ENCODE data around the gene ALOX15B. TPM values are rescaled to one million over a fixed set of nuclear protein-coding genes. Genes with fewer than 3 reads are reported as not detected.
A peak's percentile ranks its signal among the peaks of the same experiment; 100 is the strongest.

ALOX15B gene, protein sequence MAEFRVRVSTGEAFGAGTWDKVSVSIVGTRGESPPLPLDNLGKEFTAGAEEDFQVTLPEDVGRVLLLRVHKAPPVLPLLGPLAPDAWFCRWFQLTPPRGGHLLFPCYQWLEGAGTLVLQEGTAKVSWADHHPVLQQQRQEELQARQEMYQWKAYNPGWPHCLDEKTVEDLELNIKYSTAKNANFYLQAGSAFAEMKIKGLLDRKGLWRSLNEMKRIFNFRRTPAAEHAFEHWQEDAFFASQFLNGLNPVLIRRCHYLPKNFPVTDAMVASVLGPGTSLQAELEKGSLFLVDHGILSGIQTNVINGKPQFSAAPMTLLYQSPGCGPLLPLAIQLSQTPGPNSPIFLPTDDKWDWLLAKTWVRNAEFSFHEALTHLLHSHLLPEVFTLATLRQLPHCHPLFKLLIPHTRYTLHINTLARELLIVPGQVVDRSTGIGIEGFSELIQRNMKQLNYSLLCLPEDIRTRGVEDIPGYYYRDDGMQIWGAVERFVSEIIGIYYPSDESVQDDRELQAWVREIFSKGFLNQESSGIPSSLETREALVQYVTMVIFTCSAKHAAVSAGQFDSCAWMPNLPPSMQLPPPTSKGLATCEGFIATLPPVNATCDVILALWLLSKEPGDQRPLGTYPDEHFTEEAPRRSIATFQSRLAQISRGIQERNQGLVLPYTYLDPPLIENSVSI
- not detected in 2 replicates for total RNA-seq (2016; rRNA removed; fragmentation: Illumina TruSeq; extraction: Trizol)
- not detected in 2 replicates for total RNA-seq (2016; cell fraction: cytosol; rRNA removed; fragmentation: Illumina TruSeq; extraction: Trizol; ENCODE audit: low read depth)
- total RNA-seq (2016; cell fraction: insoluble cytoplasmic fraction; rRNA removed; fragmentation: Illumina TruSeq; extraction: Trizol) = not detected in 2 replicates
- not detected in 2 replicates for total RNA-seq (2016; cell fraction: membrane; rRNA removed; fragmentation: Illumina TruSeq; extraction: Trizol)
- total RNA-seq (2016; cell fraction: nucleus; rRNA removed; fragmentation: Illumina TruSeq; extraction: Trizol) = not detected in 2 replicates
- not detected in 2 replicates for polyA plus RNA-seq (2011; rRNA removed)
- polyA plus RNA-seq (2011; cell fraction: cytosol; rRNA removed) = not detected in 2 replicates
- not detected in 2 replicates for polyA plus RNA-seq (2011; cell fraction: nucleus; rRNA removed)
- not detected in 2 replicates for polyA plus RNA-seq (2012)
- not detected in 2 replicates for polyA plus RNA-seq (2016; cell fraction: cytosol; fragmentation: Illumina TruSeq; extraction: Trizol; ENCODE audit: low read depth)
- not detected in 2 replicates for polyA plus RNA-seq (2016; cell fraction: insoluble cytoplasmic fraction; fragmentation: Illumina TruSeq; extraction: Trizol; ENCODE audit: low read depth)
- not detected in 2 replicates for polyA plus RNA-seq (2016; cell fraction: membrane; fragmentation: Illumina TruSeq; extraction: Trizol; ENCODE audit: low read depth)
- polyA plus RNA-seq (2016; cell fraction: nucleus; fragmentation: Illumina TruSeq; extraction: Trizol; ENCODE audit: insufficient read depth, low read depth) = not detected in 2 replicates
- 0.05 TPM in 1 of 2 replicates, not detected in the other for polyA minus RNA-seq (2011; rRNA and poly(A)+ RNA removed; ENCODE audit: low replicate concordance)
- polyA minus RNA-seq (2011; cell fraction: cytosol; rRNA and poly(A)+ RNA removed) = not detected in 2 replicates
- not detected in 2 replicates for polyA minus RNA-seq (2011; cell fraction: nucleus; rRNA and poly(A)+ RNA removed)
- Bru-seq, nascent RNA = not detected
- BruChase-seq, experiment 1, labeled RNA remaining after a 6-hour chase = percentile 8 among the genes with signal in this experiment
- BruChase-seq, experiment 2, labeled RNA remaining after a 2-hour chase = not detected
- long read RNA-seq, experiment 1 = 0 reads
- long read RNA-seq, experiment 2 = 0 reads

DNA sequence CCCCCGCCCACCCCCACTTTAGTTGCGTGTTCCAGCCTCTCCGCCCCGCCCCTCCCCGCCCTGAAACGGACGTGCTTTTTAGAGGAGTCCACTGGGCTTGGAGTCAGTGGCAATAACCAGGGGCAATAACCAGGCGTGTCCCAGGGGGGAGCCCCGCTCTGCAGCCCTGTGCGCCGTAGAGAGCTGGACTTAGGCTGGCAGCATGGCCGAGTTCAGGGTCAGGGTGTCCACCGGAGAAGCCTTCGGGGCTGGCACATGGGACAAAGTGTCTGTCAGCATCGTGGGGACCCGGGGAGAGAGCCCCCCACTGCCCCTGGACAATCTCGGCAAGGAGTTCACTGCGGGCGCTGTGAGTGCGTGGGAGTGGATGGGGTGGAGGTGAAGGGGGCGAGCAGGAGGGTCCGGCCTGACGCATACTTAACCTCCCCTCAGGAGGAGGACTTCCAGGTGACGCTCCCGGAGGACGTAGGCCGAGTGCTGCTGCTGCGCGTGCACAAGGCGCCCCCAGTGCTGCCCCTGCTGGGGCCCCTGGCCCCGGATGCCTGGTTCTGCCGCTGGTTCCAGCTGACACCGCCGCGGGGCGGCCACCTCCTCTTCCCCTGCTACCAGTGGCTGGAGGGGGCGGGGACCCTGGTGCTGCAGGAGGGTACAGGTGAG, at the start of gene ALOX15B:
Gene ALOX15B (plus strand): TSS at position 106 of the 657 bp plus-strand sequence. CDS start 97 bp downstream, at position 203.
- no peak for DNase-seq (ENCODE audit: low spot score)
- intact Hi-C loops (cut with micrococcal nuclease; ENCODE audit: unreplicated experiment) = no loop called here

More for the DNA sequence above, at the start of gene ALOX15B:
- Histone ChIP-seq H3K4me3 (replicated peaks in 1 of 3; ENCODE audit: insufficient read depth in 1 of 3, low read depth in 2 of 3, low read length in 3 of 3) (no peak within 1 kb of the TSS), H3K4me1 (ENCODE audit: insufficient read depth, low read length) (peaks cover 16% of the 10 kb centered on the region; the same call in 1 of the 2 replicates), H3K9ac (ENCODE audit: insufficient read depth, low read depth, low read length) (no peak within 1 kb of the TSS), H3K27me3 (ENCODE audit: control insufficient read depth in 1 of 2, insufficient read depth in 2 of 2, low read length in 2 of 2) (peaks cover 0 to 33% of the 10 kb centered on the region in 2 experiments; a peak in 2 of 5 replicates), H3K36me3 (replicated peaks in 1 of 2; ENCODE audit: control insufficient read depth in 1 of 2, insufficient read depth in 2 of 2, low read length in 2 of 2) (no peaks in the 10 kb centered on the region), H3K79me2 (ENCODE audit: insufficient read depth, low read length) (no peaks in the 10 kb centered on the region), H3K27ac (ENCODE audit: extremely low read length, insufficient read depth, low read length) (no peak within 1 kb of the TSS), H3K4me2 (ENCODE audit: low read depth, low read length) (no peak within 1 kb of the TSS), H3K9me3 (ENCODE audit: low read length) (no peaks in the 10 kb centered on the region), H4K20me1 (ENCODE audit: insufficient read depth, low read length) (no peaks in the 10 kb centered on the region; the same call in 1 of the 2 replicates), H2AFZ (ENCODE audit: low read length) (no peak within 1 kb of the TSS)
- 56% methylated on average over 21 of the region's 37 CpGs for WGBS (ENCODE audit: low lambda C conversion rate)
- CTCF ChIA-PET (ENCODE audit: low intra/inter-chr PET ratio, low total read pairs) = no interaction called here
- FAIRE-seq = no peak
- POLR2A ChIA-PET = no interaction called here
- no TSS peak for BruUV-seq (replicated peaks)
- no peak for ATAC-seq
- in situ Hi-C loops (cut with HindIII; ENCODE audit: extremely low pct_ligation_motif_present, low pct_unique_long_range_greater_than_20kb) = no loop called here
- TF ChIP-seq DMAP1 (CRISPR knock-in tag; IDR thresholded peaks at IDR 0.05) = no peak
- TF ChIP-seq ZNF510 (CRISPR knock-in tag; IDR thresholded peaks at IDR 0.05; ENCODE audit: low read depth) = no peak
- no peak for TF ChIP-seq THYN1 (CRISPR knock-in tag; IDR thresholded peaks at IDR 0.05; ENCODE audit: borderline replicate concordance, low read depth)
- TF ChIP-seq ZNF761 (CRISPR knock-in tag; conservative IDR thresholded peaks at IDR 0.05) = no peak
- TF ChIP-seq HOXA5 (CRISPR knock-in tag; IDR thresholded peaks at IDR 0.05) = no peak
- no peak for TF ChIP-seq ZNF589 (CRISPR knock-in tag; conservative IDR thresholded peaks at IDR 0.05)
- TF ChIP-seq ZNF567 (CRISPR knock-in tag; IDR thresholded peaks at IDR 0.05; ENCODE audit: borderline replicate concordance) = no peak
- TF ChIP-seq ZBTB42 (CRISPR knock-in tag; IDR thresholded peaks at IDR 0.05) = no peak
